ENCODE data around the gene ADARB2.
"Not testable (repeated sequence)": the region's sequence is repeated elsewhere in the genome, so short reads cannot be mapped to it uniquely, and the experiment has no call there.

ADARB2 gene

GRCh38 chr10:1451362-1451888 lies 285.9 kb downstream of the ADARB2 start:
- DNase-seq: no peak

GRCh38 chr10:1449572-1450205 lies 287.6 kb downstream of the ADARB2 start:
- no peak for DNase-seq

GRCh38 chr10:1449021-1449420 lies 288.3 kb downstream of the ADARB2 start:
- DNase-seq: no peak

- no peak for DNase-seq
Observed at GRCh38 chr10:1448252-1448930, 288.9 kb downstream of the ADARB2 start.

- DNase-seq: no peak
Observed at GRCh38 chr10:1444826-1445225, 292.5 kb downstream of the ADARB2 start.

GRCh38 chr10:1440897-1441296 lies 296.4 kb downstream of the ADARB2 start:
- no peak for DNase-seq

- DNase-seq: peak; percentile 35
Observed at GRCh38 chr10:1434912-1435692, 302.2 kb downstream of the ADARB2 start.

- DNase-seq: peak; percentile 51
Observed at GRCh38 chr10:1434202-1434601, 303.1 kb downstream of the ADARB2 start.

GRCh38 chr10:1432161-1432560 lies 305.2 kb downstream of the ADARB2 start:
- DNase-seq: no peak

GRCh38 chr10:1431229-1431628 lies 306.1 kb downstream of the ADARB2 start:
- no peak for DNase-seq

GRCh38 chr10:1427521-1428186 lies 309.7 kb downstream of the ADARB2 start:
- not testable (repeated sequence) for DNase-seq

- no peak for DNase-seq
Observed at GRCh38 chr10:1426786-1427185, 310.5 kb downstream of the ADARB2 start.

- no peak for DNase-seq
Observed at GRCh38 chr10:1425879-1426278, 311.4 kb downstream of the ADARB2 start.

- no peak for DNase-seq
Observed at GRCh38 chr10:1424648-1425047, 312.7 kb downstream of the ADARB2 start.

GRCh38 chr10:1423676-1424253 lies 313.6 kb downstream of the ADARB2 start:
- no peak for DNase-seq

- no peak for DNase-seq
Observed at GRCh38 chr10:1422275-1422674, 315.1 kb downstream of the ADARB2 start.

- DNase-seq: peak; percentile 61
Observed at GRCh38 chr10:1420661-1421362, 316.5 kb downstream of the ADARB2 start.

- no peak for DNase-seq
Observed at GRCh38 chr10:1419796-1420610, 317.3 kb downstream of the ADARB2 start.

GRCh38 chr10:1418031-1418550 lies 319.2 kb downstream of the ADARB2 start:
- DNase-seq: no peak

- no peak for DNase-seq
Observed at GRCh38 chr10:1417574-1417973, 319.8 kb downstream of the ADARB2 start.
